Forelimb muscle (tissue), 1 donor: ENCODE measurements around the gene OR1K1. TPM values are rescaled to one million over a fixed set of nuclear protein-coding genes. Genes with fewer than 3 reads are reported as not detected.
"Not testable (repeated sequence)": the region's sequence is repeated elsewhere in the genome, so short reads cannot be mapped to it uniquely, and the experiment has no call there.

Source experiments
- DNase-seq: peaks from one replicate; pipeline ENCODE4 v3.0.0-alpha.2; 2013; ENCODE audit warnings: low read depth
- polyA plus RNA-seq: library from polyadenylated mRNA; unstranded; fragments of 120-200 nt; gene quantifications from one replicate; pipeline ENCODE4 v1.2.1, GENCODE V29; 2013; ENCODE audit not compliant: insufficient read length

Gene OR1K1
- polyA plus RNA-seq = not detected

GRCh38 chr9:122800066-122801060 lies at the start of gene OR1K1:
OR1K1 (plus strand) TSS chr9:122800123; CDS start chr9:122800123, 0 bp downstream.
- no peak for DNase-seq

DNA sequence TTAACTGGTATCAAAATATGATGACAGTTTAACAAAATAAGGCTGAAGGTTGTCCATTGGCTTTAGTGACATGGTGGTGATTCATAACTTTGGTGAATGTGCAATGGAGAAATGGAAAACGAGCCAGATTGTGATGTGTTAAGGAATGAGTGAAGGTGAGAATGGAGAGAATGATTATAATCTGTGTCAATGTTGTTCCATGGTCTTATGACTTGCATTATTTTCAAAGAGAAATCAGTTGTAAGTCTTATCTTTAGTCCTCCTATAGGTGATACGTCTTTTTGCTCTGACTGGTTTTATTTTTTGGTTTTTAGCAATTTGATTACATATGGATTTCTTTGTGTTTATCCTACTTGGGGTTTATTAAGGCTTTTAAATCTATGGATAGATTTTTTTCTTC lies 45.1 kb upstream of the OR1K1 start:
- DNase-seq = no peak

DNA sequence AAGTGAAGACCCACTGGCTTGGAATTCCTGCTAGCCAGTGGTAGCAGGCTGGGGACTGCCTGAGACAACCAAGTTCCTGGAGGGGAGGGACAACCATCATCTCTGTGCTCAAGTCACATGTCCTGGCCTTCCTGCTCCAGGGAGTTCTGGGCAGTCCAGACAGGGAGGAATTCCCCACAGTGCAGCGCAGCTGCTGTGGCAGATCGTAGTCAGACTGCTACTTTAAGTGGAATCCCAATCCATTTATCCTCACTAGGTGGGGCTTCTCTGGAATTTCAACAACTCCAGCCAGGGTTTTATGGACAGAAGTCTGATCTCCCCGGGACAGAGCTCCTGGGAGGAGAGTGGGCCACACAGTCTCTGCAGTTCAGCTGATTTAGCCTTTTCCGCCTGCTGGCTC lies 32.1 kb upstream of the OR1K1 start:
- no peak for DNase-seq

DNA sequence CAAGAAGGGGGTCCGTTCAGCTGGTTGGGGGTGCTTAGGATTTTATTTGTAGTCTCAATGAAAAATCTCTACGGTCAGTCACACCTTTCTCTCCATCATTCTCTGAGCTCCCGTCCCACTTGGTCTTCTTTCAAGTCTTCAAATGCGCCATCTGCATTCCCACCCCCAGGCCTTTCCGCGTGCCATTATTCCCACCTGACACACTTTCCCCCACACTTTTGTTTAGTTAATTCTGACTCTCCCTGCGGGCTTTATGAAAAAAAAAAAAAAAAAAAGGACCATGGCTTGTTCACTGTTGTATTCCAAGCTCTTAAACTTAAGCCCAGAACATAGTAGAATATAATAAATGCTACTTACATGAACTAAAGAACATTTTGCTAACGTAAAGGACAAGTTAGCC lies 22.9 kb upstream of the OR1K1 start:
- no peak for DNase-seq

DNA sequence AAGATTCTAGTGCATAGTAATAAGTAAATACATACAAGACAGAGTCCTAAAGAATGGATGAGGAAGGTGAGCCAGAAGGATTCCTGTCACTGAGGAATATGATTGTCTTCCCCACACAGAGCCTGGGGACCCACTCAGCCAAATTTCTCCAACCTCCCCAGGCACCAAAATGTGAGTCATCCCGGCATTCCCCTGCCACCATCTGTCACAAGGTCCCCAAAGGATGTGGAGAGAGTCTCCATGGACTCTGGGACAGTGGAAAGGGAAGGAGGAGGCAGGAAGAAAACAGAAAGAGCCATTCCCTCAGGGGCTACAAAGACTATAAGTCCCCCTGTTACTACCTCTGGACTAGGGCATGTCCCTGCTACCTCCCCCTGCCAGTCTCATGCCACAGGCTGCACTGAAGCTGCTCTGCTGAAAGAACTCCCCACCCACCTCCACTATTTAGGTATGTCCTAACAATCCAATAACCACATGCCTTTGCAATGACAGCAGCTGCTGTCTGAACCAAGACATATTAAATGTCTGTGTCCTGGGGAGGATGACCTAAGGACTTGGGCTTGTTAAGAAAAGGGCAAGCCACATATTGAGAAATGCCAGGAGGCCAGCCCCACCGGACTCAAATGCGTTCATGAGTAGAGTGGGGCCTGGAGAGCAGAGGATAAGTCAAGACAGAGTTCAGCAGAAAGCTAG lies 21.8 kb upstream of the OR1K1 start:
- DNase-seq = no peak

- no peak for DNase-seq
These were observed 20.7 kb upstream of the OR1K1 start for GRCh38 chr9:122779181-122779580.

- DNase-seq = no peak
These were observed 19.9 kb upstream of the OR1K1 start for GRCh38 chr9:122780026-122780425.

- no peak for DNase-seq
These were observed 18.3 kb upstream of the OR1K1 start for GRCh38 chr9:122781671-122782070.

- no peak for DNase-seq
These were observed 14.7 kb upstream of the OR1K1 start for GRCh38 chr9:122785269-122785668.

GRCh38 chr9:122786338-122786737 lies 13.6 kb upstream of the OR1K1 start:
- DNase-seq = no peak

DNA sequence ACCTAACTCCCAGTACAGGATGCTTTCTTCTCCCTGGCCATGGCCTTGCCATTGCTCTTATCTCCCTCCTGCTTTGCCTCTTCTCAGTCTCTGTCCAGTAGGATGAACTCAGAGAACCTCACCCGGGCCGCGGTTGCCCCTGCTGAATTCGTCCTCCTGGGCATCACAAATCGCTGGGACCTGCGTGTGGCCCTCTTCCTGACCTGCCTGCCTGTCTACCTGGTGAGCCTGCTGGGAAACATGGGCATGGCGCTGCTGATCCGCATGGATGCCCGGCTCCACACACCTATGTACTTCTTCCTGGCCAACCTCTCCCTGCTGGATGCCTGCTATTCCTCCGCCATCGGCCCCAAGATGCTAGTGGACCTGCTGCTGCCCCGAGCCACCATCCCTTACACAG lies 11.1 kb upstream of the OR1K1 start, which contains the start of gene OR5C1:
TSS of gene OR5C1 (plus strand) at position 103 of the 400 bp plus-strand sequence. CDS start at position 103, 0 bp downstream.
- DNase-seq = no peak

DNA sequence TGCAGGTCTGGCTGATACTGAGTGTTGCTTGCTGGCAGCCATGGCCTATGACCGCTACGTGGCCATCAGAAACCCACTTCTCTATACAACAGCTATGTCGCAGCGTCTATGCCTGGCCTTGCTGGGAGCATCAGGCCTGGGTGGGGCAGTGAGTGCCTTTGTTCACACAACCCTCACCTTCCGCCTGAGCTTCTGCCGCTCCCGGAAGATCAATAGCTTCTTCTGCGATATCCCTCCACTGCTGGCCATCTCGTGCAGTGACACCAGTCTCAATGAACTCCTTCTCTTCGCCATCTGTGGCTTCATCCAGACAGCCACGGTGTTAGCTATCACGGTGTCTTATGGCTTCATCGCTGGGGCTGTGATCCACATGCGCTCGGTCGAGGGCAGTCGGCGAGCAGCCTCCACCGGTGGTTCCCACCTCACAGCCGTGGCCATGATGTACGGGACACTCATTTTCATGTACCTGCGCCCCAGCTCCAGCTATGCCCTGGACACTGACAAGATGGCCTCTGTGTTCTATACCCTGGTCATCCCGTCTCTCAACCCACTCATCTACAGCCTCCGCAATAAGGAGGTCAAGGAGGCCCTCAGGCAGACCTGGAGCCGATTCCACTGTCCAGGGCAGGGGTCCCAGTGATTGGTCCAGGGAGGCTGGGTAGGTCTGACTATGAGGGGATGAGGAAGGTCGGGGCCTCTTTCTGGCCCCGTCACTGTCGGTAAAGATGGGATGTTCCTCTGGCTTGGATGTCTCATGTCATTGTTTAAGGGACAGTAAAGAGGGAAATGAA lies 10.5 kb upstream of the OR1K1 start:
- DNase-seq = no peak

GRCh38 chr9:122791872-122792669 lies 7.9 kb upstream of the OR1K1 start:
- DNase-seq = no peak

DNA sequence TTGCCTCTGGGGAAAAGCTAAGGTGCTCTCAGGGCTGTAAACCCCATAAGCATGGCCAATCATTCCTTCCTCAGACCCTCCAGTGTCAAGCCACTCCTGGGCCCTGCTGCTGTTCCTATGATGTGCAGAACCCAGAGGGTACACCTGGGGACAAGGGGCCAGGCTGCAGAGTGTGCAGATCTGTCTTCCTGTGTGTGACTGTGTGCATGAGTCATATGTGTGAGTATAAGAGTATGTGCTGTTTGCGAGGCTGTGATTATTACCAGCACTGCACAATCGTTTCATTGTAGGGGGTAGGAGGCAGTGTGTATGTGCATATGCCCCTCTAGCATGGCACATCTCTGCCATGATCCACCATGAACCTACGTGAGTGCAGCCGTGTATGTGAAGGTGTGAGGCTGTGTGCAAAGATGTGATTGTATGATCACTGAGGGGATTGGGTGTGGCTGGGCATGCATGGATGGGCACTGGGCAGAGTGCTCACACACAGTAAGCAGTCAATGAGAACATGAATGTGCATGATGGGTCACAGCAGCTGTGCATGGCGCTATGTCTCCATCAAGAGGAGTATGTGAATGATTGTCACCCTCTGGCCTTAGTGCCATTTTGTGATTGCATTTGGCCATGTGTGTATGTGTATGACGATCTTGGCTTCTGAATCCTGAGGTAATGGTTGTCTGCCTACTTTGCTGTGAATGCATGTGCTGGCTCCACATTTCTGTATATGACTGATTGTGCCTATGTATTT lies 2.4 kb upstream of the OR1K1 start:
- no peak for DNase-seq

- no peak for DNase-seq
These were observed 6.7 kb downstream of the OR1K1 start for GRCh38 chr9:122806661-122807060.

GRCh38 chr9:122807271-122807900 lies 7.5 kb downstream of the OR1K1 start:
- DNase-seq = no peak

DNA sequence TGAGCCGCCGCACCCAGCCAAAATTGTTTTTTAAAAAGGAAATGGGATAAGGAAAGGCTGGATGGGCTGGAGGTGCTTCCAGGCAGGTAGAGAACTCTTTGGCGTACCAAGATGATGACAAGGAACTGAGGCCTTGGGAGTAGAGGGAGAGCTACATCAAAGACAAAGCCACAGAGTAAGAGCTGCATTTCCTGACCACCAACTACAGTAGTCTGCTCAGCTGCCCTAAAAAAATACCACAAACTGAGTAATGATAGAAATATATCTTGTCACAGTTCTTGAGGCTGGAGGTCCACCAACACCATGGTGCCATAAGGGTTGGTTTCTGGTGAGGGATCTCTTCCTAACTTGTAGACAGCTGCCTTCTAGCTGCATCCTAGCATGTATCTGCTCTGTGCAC lies 8.2 kb downstream of the OR1K1 start:
- DNase-seq = no peak

- not testable (repeated sequence) for DNase-seq
These were observed 9.3 kb downstream of the OR1K1 start for GRCh38 chr9:122809261-122809660.

DNA sequence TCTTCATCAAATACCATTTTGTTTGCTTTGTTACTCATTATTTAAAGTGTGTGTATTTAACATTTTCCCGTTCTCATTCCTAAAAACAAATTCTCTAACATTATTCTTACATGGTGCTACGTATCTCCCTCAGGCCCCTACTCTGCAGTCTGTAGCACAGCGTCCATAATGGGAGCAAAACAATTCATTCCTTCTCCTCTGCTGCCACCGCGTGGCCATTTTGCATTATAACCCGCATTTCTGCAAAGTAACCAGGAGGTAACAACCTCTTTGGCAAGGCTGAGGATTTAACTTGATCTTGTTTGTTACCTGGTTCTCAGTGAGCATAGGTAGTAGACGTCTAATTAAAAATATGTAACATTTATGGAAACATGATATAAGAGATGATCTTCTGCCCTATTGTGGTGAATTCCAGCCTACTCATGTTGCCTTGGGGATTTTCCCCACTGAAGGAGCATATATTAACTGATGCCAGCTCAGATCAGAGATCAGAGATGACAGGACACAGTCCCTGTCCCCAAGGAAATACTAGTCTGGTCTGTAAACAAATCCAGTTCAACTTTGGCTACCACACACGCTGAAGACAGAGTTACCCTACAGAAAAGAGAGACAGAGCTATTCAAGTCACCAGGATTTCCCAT lies 10.5 kb downstream of the OR1K1 start:
- peak; percentile 60 for DNase-seq
